GM21515 (cell line): Measurements from ENCODE around the gene COL15A1.

Experiments used
- ATAC-seq: cut with Tn5 transposase; IDR thresholded peaks from one replicate; pipeline ENCODE4 v1.9.1; 2021; ENCODE audit not compliant: unreplicated experiment

The COL15A1 gene

DNA sequence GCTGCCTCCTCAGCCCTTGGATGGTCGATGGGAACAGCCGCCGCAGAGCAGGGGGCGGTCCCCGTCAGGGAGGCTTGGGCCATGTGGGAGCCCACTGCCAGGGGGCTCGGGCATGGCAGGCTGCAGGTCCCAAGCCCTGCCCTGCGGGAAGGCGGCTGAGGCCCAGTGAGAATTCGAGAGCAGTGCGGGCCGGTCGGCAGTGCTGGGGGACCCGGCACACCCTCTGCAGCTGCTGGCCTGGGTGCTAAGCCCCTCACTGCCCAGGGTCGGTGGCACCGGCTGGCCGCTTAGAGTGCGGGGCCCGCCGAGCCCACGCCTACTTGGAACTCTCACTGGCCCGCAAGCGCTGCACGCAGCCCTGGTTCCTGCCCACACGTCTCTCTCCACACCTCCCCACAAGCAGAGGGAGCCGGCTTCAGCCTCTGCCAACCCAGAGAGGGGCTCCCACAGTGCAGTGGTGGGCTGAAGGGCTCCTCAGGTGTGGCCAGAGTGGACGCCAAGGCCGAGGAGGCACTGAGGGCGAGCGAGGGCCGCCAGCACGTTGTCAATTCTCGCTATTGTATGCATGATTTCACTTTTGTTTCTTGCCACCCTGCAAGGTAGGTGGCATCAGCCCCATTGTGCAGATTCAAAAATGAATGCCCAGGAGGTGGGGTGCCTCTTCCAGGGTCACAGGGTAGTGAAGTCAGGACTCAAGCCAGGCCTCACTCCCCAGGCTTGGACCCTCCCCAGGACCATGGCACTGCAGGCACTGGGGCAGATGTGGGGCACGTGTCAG lies 48.6 kb downstream of the COL15A1 start:
- no peak for ATAC-seq

DNA sequence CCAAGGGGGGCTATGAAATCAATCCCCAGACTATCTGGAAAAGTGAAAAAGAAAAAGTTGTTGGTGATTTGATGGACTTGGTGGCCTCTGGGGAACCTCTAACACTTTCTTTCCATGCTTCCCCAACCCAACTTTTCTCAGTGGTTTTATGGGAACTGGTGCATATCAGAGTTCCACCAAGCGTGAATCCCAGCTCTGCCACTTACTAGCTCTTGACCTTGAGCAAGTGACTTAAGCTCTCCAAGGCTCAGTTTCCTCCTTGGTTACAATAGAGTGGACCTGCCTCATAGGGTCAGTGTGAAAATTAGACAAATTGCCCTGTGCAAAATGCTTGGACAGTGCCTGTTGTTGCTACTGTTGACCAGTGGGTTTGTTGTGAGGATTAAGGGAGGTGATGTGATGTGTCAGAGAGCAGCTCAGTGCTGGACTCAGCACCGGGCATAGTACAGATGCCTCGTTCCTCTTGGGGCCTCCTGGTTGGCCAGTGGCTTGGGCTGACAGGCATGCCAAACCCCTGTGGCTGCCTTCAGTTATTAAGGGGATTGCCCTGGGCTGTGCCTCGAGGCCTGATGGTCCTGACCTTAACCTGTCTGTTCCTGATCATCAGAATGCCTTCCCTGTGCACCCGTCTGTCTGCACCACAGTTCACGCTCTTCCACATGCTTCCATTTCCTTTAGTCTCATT lies 49.3 kb downstream of the COL15A1 start:
- ATAC-seq: no peak

DNA sequence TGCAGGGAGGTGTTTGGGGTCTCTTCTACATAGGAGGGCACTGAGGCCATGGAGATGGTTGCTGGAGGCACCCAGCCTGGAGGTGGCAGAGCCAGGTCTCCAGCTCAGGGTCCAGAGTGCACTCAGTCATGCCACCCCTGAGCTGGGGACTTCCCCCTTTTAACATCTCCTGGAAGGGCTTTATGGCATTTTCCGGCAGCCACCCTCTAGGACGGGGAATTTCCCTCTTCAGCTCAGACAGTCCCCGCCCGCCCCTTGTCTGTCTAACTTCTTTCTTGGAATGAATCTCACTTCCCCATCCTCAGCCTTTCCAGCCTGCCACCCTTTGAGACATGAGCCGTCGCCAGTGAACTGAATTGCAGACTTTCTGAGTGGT lies 49.9 kb downstream of the COL15A1 start:
- ATAC-seq: no peak

DNA sequence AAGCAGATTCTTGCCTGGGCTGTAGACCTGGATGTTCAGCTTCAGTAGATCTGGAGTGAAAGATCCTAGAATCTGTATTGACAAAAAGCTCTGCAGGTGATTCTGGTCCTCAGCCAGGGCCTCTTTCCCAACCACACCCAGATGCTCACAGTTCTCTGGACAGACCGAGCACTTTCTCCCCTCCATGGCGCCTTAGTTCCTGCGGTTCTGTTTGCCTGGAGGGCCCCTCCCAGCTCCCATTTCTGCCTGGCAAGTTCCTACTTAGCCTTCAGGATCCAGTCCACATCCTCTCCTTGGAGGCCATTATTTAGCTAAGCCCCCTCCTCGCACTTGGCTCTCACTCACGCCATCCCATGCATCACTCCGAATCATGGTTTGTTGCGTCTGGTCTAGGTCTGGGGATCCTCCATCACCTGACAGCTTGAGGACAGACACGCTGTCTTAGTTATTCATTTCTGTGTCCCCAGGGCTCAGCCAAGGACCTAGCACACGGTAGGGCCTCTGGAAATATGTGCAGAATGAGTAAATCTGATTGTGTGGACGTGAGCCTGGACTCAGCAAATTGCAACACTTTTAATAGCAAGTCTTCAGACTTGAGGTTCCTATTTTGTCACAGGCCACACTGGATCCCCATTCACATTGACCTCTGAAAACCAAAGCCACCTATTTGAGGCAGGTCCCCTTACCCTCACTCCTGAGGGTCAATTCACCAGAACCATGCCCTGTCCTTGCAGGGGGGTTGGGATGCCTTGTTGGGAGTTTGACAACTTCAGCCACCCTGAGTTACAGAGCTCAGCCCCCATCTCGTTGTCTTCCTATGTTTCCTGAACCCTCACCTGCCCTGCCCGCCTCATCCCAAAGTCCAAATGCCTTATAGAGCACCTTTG lies 50.7 kb downstream of the COL15A1 start:
- no peak for ATAC-seq

DNA sequence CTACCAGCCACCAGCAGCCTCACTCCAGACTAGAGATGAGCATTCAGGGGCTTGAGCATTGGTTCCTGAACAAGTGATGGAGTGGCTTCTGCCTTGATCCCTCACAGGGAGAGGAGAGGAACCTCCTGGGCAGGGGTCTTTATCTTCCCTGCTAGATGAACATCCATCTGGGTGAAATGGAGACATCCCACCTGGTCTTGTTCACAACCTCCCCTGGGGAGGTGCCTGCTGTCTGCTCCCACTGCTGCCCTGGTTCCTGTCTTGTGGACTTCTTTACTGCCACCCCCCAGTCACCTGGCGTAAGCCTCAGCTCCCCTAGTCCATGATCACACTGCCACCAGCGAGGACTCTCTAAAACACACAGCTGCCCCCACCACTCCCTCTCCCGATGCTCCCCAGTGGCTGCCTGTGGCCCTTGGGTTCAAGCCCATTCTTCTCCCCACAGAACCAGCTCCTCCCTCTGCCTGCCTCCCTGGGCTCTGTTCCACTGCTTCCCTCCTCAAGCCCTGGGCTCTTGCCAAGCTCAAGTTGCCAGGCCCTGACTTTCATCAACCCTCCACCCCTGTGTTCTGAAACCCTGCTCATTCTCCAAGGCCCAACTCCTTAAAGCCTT lies 51.5 kb downstream of the COL15A1 start:
- ATAC-seq: no peak

DNA sequence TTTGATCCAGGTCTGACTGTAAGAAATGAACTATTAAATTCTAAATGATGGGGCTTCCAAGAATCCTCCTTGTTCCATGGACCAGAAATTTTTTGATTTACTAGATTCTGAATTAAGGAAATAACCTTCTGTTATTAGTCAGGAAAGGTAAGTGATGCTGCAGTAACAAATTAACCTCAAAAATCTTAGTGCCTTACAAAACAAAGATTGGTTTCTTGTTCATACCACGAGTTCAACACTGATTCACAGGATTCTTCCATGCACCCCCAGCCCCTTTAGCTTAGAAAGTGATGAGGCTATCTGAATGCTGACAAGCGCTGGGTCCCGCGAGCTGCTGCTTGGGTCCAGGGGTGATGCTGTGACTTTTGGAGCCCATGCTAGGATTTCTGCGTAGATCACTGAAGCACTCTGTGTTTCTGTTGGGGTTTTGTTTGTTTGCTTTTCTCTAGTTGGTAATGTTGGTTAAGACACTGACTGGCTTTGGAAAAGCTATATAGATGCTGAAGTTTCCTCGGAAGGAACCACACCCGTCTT lies 52.3 kb downstream of the COL15A1 start:
- no peak for ATAC-seq

DNA sequence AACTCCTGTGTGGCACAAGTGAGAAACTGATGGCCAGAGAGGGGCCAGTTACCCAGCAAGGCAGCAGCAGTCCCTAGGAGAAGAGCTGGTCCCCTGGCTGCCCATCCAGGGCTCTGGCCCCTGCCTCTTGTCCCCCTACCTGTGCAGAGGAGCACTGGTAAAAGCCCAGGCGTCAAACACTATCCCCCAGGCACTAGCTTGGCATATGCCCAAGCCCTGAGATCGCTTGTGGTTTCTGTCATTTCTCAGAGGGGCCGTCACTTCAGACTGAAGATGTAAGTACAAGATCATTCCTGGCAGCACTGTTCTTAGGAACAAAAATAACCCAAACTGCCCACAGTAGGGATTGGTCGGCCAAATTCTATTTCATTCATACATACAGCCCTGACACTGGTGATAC lies 53.9 kb downstream of the COL15A1 start:
- no peak for ATAC-seq

DNA sequence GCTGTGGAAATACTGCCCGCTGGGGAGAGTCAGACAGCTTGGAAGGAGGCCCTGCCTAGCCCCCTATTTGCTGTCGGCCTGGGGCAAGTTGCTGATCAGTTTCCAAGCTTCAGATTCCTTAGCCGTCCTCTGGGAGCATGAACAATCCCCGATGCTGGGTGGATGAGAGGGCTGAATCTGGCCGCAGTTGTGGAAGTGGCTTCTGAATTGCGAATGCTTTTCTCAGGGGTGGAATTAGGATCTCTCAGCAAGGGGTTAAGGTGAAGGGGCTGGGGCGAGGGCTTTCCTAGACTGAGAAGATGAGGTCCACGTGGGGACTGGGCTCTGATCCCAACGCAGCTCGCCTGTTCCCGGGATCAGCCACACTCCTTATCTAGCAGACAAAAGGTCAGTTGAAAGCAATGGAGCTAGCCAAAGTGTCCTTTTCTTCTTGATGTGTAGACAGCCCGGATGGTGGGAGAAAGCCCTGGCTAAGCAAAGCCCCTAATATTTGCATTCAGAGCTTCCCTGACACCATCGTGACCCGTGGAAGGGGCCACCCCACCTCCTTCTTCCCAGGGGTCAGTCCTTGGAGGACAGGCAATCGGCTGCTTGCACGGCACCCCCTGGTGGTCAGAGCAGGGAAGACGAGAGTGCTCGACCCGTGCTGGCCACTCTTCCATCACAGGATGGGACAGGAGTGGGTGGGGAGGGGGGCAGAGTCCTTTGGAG lies 54.9 kb downstream of the COL15A1 start:
- ATAC-seq: no peak

DNA sequence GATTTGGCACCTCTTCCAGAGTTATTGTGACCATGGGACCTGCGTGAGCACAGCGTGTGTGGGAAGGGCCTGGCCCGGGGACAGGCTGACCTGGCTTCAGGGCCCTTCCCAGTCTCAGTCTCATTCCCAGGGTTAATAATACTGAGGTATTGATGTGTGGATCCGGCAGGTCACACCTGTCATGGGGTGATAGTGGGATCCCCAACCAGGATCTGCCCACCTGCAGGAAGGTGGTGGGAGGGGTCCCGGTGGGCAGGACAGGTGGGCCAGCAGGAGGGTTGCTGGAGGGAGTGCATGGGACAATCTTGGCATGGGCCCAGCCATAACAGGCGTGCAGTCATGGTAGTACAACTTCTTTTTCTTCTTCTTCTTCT lies 55.4 kb downstream of the COL15A1 start:
- no peak for ATAC-seq

DNA sequence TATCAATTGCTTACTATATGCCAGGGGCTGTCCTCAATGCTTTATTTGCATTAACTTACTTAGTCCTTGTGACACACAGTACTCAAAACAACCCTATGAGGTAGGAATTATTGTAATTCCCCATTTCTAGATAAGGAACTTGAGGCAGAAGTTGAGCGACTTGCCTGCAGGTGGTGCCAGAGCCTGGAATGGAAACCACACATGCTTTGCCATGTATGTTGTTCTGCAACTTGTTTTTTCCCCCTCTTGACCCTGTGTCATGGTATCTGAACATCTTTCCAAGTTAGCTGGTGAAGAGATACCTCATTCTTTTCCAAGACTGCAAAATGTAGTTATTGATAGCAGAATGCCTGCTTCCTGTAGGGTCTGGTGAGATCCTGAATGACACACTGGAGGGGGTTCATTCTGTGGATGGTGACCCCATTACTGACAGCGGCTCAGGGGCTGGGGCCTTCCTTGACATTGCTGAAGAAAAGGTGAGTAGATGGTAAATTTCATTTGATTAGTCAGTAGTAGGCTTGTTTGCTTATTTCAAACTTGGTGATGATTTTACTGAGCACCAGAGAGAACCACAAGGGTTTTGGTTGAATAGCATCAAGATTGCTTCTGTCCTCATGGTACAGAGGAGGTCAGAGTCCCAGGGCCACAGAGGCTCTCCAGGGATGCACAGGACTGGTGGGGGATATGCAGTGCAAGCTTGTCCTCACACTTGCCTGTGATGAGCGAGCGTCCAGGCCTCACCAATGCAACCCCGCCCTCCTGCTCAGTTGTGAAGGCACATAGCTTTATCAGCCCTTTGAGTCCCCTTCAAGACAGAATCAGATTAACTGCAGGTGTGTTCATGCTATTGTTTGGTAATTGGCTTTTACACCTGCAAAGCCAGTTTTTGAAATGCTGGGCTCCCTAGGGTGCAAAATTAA lies 57.0 kb downstream of the COL15A1 start:
- no peak for ATAC-seq

DNA sequence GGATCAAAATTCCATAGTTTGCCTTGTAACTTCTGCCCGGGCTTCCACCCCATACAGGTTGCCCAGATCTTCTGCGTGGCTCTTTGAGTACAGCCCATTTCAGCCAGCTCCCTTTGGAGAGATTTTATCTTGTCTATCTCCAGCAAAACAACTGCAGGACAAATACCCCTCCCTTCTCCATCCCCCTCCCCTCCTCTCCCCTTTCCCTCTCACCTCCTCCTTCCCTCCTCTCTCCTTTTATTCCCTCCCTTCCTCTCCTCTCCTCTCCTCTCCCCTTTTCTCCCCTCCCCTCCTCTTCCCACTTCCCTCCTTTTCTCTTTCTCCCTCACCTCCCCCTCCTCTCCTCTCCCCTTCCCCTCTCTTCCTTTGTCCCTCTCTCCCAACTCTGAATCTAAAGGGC lies 58.2 kb downstream of the COL15A1 start:
- no peak for ATAC-seq

DNA sequence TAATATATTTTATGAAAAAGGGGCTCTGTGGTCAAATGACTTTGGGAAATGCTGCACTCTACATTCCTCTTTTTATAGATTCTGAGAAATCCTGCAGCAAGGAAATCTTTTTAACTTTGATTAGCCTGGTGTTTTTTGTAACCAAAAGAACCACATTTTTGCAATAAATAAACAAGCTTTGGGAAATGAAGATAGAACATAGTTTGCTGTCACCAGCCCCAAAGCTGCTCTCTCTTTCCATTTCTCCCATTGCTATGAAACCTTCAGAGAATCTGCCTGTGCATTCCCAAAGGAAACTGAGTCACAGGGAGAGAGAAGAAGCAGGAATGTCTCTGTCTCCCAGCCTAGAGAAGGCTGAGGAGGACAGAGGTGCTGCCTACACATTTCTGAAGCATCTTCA lies 59.0 kb downstream of the COL15A1 start:
- no peak for ATAC-seq

DNA sequence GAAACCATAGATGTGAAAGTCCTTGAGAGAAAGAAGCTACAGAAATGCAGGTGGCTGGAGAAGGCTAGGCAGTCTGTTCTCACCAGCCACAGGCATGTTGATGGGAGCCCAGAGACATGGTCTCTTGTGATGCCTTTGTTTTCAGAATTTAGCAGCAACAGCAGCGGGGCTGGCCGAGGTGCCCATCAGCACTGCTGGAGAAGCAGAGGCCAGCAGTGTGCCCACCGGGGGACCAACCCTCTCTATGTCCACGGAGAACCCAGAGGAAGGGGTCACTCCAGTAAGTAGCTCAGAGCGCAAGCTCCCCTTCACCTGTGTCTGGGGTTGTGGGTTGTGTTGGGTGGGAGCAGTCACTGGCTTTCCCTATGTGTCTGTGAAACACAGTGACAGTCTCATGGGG lies 59.6 kb downstream of the COL15A1 start:
- no peak for ATAC-seq

DNA sequence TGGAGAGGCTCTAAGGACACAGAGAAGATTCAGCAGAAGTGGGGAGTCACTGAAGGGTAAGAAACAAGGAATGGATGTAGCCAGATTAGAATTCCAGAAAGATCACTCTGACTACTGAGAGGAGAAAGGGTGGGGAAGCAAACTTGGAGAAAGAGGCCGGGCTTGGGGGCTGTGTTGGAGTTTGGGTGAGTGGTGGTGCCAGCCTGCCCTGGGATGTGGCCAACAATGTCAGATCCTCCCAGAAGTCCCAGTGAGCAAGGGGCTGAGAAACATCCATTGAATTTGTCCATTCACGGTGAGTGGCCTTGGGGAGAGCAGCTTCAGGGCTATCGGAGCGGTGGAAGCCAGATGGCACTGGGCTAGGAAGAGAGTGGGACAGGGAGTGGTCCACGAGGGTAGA lies 60.4 kb downstream of the COL15A1 start:
- ATAC-seq: no peak

DNA sequence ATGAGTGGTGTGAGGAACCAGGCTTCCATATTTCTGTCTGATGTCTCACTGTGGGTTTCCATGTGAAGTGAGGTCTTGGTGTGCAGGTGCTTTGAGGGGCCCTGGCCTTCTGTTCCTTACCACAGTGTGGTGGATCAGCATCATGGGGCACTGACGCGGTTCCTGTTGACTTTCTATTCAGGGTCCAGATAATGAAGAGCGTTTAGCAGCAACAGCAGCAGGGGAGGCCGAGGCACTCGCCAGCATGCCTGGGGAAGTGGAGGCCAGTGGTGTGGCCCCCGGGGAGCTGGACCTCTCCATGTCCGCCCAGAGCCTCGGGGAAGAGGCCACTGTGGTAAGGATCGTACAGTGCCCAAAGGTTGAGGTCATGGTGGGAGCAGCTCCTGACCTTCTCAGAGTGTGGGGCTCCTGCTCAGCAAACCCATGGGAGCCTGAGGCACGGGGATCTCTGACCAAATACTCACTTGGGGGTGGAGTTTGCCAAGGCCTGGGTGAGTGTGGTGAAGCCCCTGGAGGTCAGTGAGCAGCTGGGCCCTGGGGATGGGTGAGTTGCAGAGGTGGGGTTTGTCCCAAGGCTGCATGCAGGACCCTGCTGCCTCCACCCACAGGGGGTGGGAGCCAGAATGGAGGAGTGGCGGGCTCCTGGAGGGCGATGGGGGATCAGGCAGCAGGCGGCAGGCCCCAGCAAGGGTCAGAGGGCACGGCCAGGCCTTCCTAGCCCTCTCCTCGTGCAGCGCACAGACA lies 61.2 kb downstream of the COL15A1 start:
- ATAC-seq: no peak

DNA sequence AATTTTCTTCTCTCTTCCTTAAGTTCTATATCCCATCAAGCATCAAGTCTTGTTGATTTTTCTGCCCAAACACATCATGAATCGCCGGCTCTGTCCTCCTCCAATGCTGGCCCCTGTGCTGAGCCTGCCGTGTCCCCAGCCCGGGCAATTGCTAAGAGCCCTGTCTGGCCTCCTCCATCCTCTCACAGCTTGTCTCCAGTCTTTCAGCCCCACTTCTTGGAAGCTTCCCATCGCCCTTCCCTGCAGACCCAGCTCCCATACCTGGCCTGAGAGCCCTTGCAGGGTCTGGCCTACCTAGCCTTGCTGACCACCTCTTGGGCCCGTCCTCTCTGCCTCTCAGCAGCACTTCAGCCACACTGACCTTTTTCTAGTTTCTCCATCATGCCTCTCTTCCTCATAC lies 61.9 kb downstream of the COL15A1 start:
- no peak for ATAC-seq

DNA sequence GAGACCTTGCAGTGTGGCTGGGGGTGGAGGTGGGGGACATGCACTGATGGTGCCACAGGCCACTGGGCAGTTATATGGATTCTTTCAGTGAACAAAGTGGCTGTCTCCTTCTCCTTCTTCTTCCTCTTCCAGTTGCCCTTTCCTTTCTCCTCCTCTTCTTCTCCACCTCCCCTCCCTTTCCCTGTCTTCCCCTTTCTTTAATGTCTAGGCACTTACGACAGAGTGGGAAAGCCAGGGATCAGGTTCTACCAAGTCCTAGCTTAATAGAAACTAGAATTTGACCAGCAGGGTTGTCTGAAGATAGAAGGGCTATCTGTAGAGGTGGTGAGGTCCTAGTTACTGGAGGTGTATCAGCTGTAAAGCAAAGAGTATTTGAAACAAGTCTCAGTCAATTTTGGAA lies 62.8 kb downstream of the COL15A1 start:
- no peak for ATAC-seq

DNA sequence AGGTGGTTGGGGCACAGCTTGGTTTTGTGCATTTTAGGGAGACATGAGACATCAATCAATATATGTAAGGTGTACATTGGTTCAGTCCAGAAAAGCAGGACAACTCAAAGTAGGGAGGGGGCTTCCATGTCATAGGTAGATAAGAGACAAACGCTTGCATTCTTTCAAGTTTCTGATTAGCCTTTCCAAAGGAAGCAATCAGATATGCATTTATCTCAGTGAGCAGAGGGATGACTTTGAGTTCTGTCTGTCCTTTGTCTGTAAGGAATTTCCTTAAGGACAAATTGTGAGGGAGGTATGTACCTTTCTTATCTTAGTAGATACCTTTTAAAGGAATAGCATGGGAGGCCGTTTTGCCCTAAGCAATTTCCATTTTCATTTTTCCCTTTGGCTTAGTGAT lies 63.3 kb downstream of the COL15A1 start:
- ATAC-seq: no peak

DNA sequence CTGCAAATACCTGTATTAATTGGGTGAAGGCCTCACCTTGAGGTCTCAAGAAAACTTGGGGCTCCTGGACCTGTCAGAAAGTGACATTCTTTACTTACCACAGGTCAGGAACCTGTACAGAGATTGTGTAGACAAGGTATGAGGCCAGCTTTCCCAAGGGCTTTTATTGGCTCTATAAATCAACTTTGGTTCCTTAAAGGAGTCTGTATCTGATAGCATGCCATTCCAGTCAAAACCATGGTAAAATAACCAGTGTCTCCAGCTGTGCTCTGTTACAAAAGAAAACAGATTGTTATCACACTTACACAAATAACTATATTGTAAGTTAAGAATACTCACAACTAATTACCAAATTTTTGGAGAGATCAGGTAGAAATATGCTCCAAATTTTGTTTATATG lies 64.5 kb downstream of the COL15A1 start:
- ATAC-seq: no peak
